ENCODE measurements around the gene RAB40C. TPM values are rescaled to one million over a fixed set of nuclear protein-coding genes. Genes with fewer than 3 reads are reported as not detected.

RAB40C gene
- total RNA-seq, 1 experiment from 2014 or later = 19.1 TPM

DNA sequence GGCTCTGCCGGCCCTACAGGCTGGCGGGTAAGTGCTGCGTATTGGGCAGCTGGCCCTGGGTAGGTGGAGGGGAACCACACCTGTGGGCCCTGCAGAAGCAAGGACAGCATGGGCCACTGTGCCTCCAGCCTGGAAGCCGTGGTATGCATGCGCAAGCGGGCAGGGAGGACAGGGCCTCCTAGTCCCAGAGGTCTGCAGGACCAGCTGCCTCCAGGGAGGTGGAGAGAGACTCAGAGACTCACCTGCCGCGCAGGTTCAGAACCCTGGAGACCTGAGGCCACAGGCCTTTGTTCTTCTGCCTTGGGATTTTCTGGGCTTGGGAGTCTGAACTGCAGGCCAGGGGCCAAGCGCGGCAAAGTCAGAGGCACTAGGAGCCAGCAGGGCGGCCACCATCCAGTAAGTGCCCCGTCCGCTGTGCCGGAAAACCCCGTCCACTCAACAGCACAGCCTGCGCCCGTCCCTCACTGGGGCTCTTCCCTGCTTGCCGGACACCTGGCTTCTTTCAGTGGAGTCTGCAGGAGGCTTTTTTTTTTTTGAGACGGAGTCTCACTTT, 8.8 kb upstream of the RAB40C start:
- H3K27ac Mint-ChIP-seq (ENCODE audit: unreplicated experiment) = no peak overlapping the region
- DNase-seq = no peak
- peaks cover 15% of the 10 kb centered on the region for H3K36me3 Mint-ChIP-seq (ENCODE audit: insufficient read depth, unreplicated experiment)
- H3K4me3 ChIP-seq (ENCODE audit: low read depth, low read length) = no peak overlapping the region
- no peaks in the 10 kb centered on the region; the same call in 1 of the 2 replicates for H3K36me3 ChIP-seq (ENCODE audit: control insufficient read depth, insufficient read depth, low read length)
- no peak overlapping the region for H3K4me3 Mint-ChIP-seq (ENCODE audit: unreplicated experiment)
- ChIA-PET POLR2A (no interaction called here), CTCF (no interaction called here)
- H3K9me3 ChIP-seq = no peaks in the 10 kb centered on the region
- H3K9me3 Mint-ChIP-seq (ENCODE audit: unreplicated experiment) = no peaks in the 10 kb centered on the region
- intact Hi-C loops (cut with micrococcal nuclease; ENCODE audit: unreplicated experiment) = no loop called here
- no peaks in the 10 kb centered on the region for H3K4me1 ChIP-seq
- no TSS peak for BruUV-seq (replicated peaks)
- no peaks in the 10 kb centered on the region for H3K27me3 Mint-ChIP-seq (ENCODE audit: insufficient read depth, unreplicated experiment)
- no peak for TF ChIP-seq CTCF (IDR thresholded peaks at IDR 0.05; ENCODE audit: insufficient read depth in 1 of 2, low read depth in 1 of 2, low read length in 1 of 2, severe bottlenecking in 1 of 2, unreplicated experiment in 1 of 2)
- H3K4me1 Mint-ChIP-seq (ENCODE audit: low read depth, unreplicated experiment) = no peaks in the 10 kb centered on the region
- no peaks in the 10 kb centered on the region for H3K27me3 ChIP-seq (replicated peaks; ENCODE audit: control insufficient read depth, insufficient read depth, low read length)

DNA sequence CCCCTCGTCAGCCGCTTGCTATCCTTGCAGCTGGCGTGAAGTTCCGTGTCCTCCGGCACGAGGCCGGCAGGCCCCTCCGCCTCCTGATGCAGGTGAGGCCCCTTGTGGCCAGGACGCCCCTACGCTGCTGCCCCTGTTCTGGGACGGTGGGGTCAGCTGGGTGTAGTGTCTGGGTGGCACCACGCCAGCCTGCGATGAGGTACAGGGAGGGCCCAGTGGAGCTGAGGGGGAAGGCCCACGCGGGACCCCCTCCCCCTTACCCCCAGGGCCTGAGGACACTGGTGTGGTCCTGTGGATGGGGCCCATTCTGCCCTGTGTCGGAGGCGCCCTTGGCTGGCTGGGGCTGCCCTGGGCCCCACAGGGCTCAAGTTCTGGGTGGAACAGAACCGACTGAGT, 7.7 kb upstream of the RAB40C start:
- intact Hi-C loops (cut with micrococcal nuclease; ENCODE audit: unreplicated experiment) = no loop called here
- POLR2A ChIA-PET = no interaction called here
- H3K4me1 Mint-ChIP-seq (ENCODE audit: low read depth, unreplicated experiment) = no peaks in the 10 kb centered on the region

GRCh38 chr16:582614-583331, 7.1 kb upstream of the RAB40C start:
- H3K36me3 Mint-ChIP-seq (ENCODE audit: insufficient read depth, unreplicated experiment) = peaks cover 22% of the 10 kb centered on the region
- H3K27me3 Mint-ChIP-seq (ENCODE audit: insufficient read depth, unreplicated experiment) = no peaks in the 10 kb centered on the region
- no peaks in the 10 kb centered on the region for H3K4me1 Mint-ChIP-seq (ENCODE audit: low read depth, unreplicated experiment)
- DNase-seq = no peak
- Histone ChIP-seq H3K4me3 (ENCODE audit: low read depth, low read length) (no peak overlapping the region), H3K36me3 (ENCODE audit: control insufficient read depth, insufficient read depth, low read length) (no peaks in the 10 kb centered on the region; the same call in 1 of the 2 replicates), H3K4me1 (peaks cover under 1% of the 10 kb centered on the region; the same call in 1 of the 2 replicates), H3K9me3 (no peaks in the 10 kb centered on the region), H3K27me3 (replicated peaks; ENCODE audit: control insufficient read depth, insufficient read depth, low read length) (no peaks in the 10 kb centered on the region)
- no TSS peak for BruUV-seq (replicated peaks)
- ChIA-PET CTCF (interaction anchor here (0.5 kb wide), 1 partner anchor 44 kb away, joined by 5 read pairs; no protein-coding TSS in a partner anchor), POLR2A (no interaction called here)
- no peak for TF ChIP-seq CTCF (IDR thresholded peaks at IDR 0.05; ENCODE audit: insufficient read depth in 1 of 2, low read depth in 1 of 2, low read length in 1 of 2, severe bottlenecking in 1 of 2, unreplicated experiment in 1 of 2)
- H3K27ac Mint-ChIP-seq (ENCODE audit: unreplicated experiment) = no peak overlapping the region
- intact Hi-C loops (cut with micrococcal nuclease; ENCODE audit: unreplicated experiment) = no loop called here
- no peaks in the 10 kb centered on the region for H3K9me3 Mint-ChIP-seq (ENCODE audit: unreplicated experiment)
- H3K4me3 Mint-ChIP-seq (ENCODE audit: unreplicated experiment) = no peak overlapping the region

More for the DNA sequence above, 7.7 kb upstream of the RAB40C start:
- H3K4me3 Mint-ChIP-seq (ENCODE audit: unreplicated experiment) = no peak overlapping the region
- CTCF ChIA-PET = interaction anchor here (0.5 kb wide), 1 partner anchor 43 kb away, joined by 5 read pairs; no protein-coding TSS in a partner anchor
- H3K27me3 Mint-ChIP-seq (ENCODE audit: insufficient read depth, unreplicated experiment) = no peaks in the 10 kb centered on the region
- no peak overlapping the region for H3K27ac Mint-ChIP-seq (ENCODE audit: unreplicated experiment)
- Histone ChIP-seq H3K36me3 (ENCODE audit: control insufficient read depth, insufficient read depth, low read length) (no peaks in the 10 kb centered on the region; the same call in 1 of the 2 replicates), H3K9me3 (no peaks in the 10 kb centered on the region), H3K4me3 (ENCODE audit: low read depth, low read length) (no peak overlapping the region), H3K4me1 (no peaks in the 10 kb centered on the region; the same call in 1 of the 2 replicates), H3K27me3 (replicated peaks; ENCODE audit: control insufficient read depth, insufficient read depth, low read length) (no peaks in the 10 kb centered on the region)
- TF ChIP-seq CTCF (IDR thresholded peaks at IDR 0.05; ENCODE audit: insufficient read depth in 1 of 2, low read depth in 1 of 2, low read length in 1 of 2, severe bottlenecking in 1 of 2, unreplicated experiment in 1 of 2) = no peak
- DNase-seq = no peak
- no TSS peak for BruUV-seq (replicated peaks)
- H3K9me3 Mint-ChIP-seq (ENCODE audit: unreplicated experiment) = no peaks in the 10 kb centered on the region
- H3K36me3 Mint-ChIP-seq (ENCODE audit: insufficient read depth, unreplicated experiment) = peaks cover 20% of the 10 kb centered on the region

Measured in Caco-2 (cell line).